Neutrophil (primary cell): ENCODE results near the gene TSPAN33.

Experiments
- H3K27ac ChIP-seq: fragments of 200-600 bp; sonication (generic); 2 replicates; pipeline ENCODE4 v1.5.1; 2016; ENCODE audit warnings: mild to moderate bottlenecking, moderate library complexity
- H3K27me3 ChIP-seq: fragments of 200-600 bp; sonication (generic); 2 replicates; pipeline ENCODE4 v1.6.0; 2016; ENCODE audit warnings: mild to moderate bottlenecking
- H3K36me3 ChIP-seq: fragments of 200-600 bp; sonication (generic); 2 replicates; pipeline ENCODE4 v1.5.1; 2017
- H3K4me1 ChIP-seq, 2 experiments: fragments of 200-600 bp in 1 of 2; sonication (generic) in 1 of 2; 1 replicate in 1 of 2; 2 replicates in 1 of 2; pipeline versions ENCODE4 v1.5.1 to v1.6.1; 2013 to 2016; ENCODE audit warnings: low read depth in 1 of 2, low read length in 1 of 2, mild to moderate bottlenecking in 1 of 2, moderate library complexity in 1 of 2; ENCODE audit not compliant: control insufficient read depth in 1 of 2, insufficient read depth in 1 of 2
- H3K4me3 ChIP-seq, 2 experiments: fragments of 200-600 bp in 1 of 2; sonication (generic) in 1 of 2; 1 replicate in 1 of 2; 2 replicates in 1 of 2; pipeline ENCODE4 v1.5.1; 2013 to 2016; ENCODE audit warnings: low read depth in 1 of 2, low read length in 1 of 2, mild to moderate bottlenecking in 1 of 2, moderate library complexity in 1 of 2
- H3K9me3 ChIP-seq: fragments of 200-600 bp; sonication (generic); 2 replicates; pipeline ENCODE4 v1.5.1; 2016
- TF ChIP-seq, protein P1 (sequence below): fragments of 200-600 bp; sonication (generic); IDR thresholded peaks from 2 replicates; pipeline ENCODE4 v1.5.1; 2016; ENCODE audit warnings: antibody characterized with exemption

TSPAN33 gene

DNA sequence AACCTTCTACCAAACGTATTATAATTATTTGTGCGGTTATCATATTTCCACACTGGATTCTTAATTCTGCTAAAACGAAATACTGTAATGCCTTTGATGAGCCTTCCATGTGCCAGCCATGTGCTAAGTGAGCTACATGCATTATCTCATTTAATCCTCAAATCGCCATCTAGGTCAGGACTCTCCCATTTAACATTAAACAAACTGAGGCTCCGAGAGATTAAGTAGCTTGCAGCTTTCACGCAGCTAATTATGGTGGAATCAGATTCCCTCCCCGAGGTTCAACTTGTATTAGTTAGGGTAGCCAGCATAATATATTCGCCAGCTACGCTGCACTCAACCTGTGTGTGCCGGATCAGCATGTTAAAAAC is 798 bp upstream of the TSPAN33 start:
- peaks cover 57% of the 10 kb centered on the region for H3K27me3 ChIP-seq
- H3K4me1 ChIP-seq = peaks cover 12 to 15% of the 10 kb centered on the region in 2 experiments
- H3K36me3 ChIP-seq = no peaks in the 10 kb centered on the region
- H3K9me3 ChIP-seq = no peaks in the 10 kb centered on the region
- no peak overlapping the region for H3K27ac ChIP-seq
- TF ChIP-seq, protein P1, sequence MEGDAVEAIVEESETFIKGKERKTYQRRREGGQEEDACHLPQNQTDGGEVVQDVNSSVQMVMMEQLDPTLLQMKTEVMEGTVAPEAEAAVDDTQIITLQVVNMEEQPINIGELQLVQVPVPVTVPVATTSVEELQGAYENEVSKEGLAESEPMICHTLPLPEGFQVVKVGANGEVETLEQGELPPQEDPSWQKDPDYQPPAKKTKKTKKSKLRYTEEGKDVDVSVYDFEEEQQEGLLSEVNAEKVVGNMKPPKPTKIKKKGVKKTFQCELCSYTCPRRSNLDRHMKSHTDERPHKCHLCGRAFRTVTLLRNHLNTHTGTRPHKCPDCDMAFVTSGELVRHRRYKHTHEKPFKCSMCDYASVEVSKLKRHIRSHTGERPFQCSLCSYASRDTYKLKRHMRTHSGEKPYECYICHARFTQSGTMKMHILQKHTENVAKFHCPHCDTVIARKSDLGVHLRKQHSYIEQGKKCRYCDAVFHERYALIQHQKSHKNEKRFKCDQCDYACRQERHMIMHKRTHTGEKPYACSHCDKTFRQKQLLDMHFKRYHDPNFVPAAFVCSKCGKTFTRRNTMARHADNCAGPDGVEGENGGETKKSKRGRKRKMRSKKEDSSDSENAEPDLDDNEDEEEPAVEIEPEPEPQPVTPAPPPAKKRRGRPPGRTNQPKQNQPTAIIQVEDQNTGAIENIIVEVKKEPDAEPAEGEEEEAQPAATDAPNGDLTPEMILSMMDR = no peak
- peak overlapping the region in 1 of 2 experiments; percentile 48 for H3K4me3 ChIP-seq

DNA sequence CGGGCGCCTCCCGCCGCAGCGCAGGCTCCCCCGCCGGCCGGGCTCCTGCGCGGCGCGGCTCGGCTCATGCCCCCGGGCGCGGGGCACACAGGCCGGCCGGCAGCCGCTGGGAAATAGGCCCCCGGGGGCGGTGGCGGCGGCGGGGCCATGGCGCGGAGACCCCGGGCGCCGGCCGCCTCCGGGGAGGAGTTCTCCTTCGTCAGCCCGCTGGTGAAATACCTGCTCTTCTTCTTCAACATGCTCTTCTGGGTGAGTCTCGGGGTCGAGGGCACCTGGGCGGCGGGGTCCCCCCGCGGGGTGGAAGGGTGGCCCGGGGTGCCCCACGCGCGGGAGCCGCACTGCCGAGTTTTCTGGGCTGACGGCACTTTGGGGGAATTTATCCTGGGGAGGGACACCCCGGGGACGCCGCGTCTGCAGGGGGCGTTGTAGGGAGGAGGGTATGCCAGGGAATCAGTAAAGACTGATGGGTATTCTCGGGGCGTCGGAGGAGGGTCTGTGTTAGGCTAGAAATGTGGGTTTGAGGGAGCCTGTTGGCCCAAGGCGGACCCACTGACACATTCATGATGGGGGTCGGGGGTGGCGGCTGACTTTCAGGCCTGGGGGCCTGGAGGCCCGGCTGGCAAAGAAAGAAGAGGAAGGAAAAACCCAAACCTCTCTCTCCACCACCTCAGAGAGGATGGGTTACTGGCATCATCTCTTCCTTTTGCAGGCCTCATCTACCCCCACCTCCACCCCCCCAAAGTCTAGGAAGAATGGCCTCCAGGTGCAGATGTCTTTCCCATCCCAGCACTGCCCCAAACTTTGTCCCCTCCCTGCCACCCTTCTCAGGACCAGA is 544 bp downstream of the TSPAN33 start:
- no peaks in the 10 kb centered on the region for H3K9me3 ChIP-seq
- H3K4me1 ChIP-seq = peaks cover 22 to 28% of the 10 kb centered on the region in 2 experiments
- H3K36me3 ChIP-seq = no peaks in the 10 kb centered on the region
- H3K27ac ChIP-seq = no peak overlapping the region
- TF ChIP-seq, protein P1 = no peak
- H3K4me3 ChIP-seq = peak overlapping the region; percentile 48 to 51
- H3K27me3 ChIP-seq = peaks cover 57% of the 10 kb centered on the region

DNA sequence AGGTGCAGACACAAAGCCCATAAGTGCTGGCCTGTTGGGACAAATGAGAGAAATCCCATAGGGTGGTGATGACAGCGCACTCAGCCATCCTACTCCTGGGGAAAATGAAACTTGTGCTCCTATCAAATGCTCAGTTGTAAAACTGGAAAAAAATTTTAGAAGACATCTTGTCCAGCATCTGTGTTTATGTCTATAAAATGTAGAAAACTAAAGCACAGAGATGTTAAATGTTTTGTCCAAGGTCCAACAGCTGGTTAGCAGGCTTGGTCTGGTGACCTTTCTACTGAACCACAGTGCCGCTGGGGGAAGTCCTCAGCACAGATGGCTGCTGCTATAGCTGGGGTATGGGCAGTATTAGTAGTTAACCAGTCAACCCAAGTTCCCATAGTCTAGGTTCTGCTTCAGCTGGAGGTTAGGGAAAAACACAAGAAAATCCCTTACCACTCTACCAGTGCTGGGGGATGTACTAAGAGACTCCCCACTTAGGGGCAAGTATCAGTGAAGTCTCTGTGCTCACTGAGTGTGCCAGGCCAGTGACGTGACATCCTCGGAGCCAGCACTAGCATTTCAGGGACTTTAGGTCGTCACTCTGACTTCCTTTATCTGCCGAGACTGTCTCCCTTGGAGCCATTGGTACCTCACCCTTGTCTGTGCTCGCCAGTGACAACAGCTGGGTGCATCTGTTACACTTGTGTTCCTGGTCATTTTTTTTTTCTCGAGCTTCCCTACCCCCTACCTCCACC is 1.9 kb downstream of the TSPAN33 start:
- Histone ChIP-seq H3K4me1 (peaks cover 26 to 31% of the 10 kb centered on the region in 2 experiments), H3K9me3 (no peaks in the 10 kb centered on the region), H3K27me3 (peaks cover 54% of the 10 kb centered on the region), H3K27ac (no peak overlapping the region), H3K36me3 (no peaks in the 10 kb centered on the region), H3K4me3 (no peak overlapping the region)
- TF ChIP-seq, protein P1 = no peak

DNA sequence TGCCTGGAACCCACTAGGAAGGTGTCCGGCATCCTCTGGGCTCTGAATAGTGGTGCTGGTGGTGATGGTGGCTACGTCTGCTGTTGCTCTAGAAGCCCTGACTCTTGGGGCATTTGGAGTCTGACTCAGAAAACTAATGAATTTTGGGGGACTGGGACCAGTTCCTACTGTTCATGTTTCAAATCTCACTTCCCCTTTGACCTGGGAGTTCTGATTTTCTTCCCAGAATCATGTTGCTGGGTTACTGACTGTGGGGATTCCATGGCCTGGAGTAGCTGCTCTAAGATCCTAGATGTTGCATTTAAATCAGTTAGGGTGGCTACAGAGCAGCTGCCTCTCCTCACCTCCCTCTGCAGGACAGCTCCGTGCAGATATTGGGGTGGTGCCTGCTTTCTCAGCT is 3.2 kb downstream of the TSPAN33 start:
- Histone ChIP-seq H3K36me3 (no peaks in the 10 kb centered on the region), H3K4me3 (no peak overlapping the region), H3K27me3 (peaks cover 48% of the 10 kb centered on the region), H3K9me3 (no peaks in the 10 kb centered on the region), H3K4me1 (peaks cover 26 to 31% of the 10 kb centered on the region in 2 experiments), H3K27ac (no peak overlapping the region)
- TF ChIP-seq, protein P1 = no peak

- peaks cover 30% of the 10 kb centered on the region for H3K27me3 ChIP-seq
- TF ChIP-seq, protein P1 = no peak
- H3K9me3 ChIP-seq = no peaks in the 10 kb centered on the region
- H3K27ac ChIP-seq = no peak overlapping the region
- H3K4me3 ChIP-seq = no peak overlapping the region
- H3K36me3 ChIP-seq = no peaks in the 10 kb centered on the region
- peaks cover 22 to 24% of the 10 kb centered on the region in 2 experiments for H3K4me1 ChIP-seq
Measured at GRCh38 chr7:129149511-129149910, 5.0 kb downstream of the TSPAN33 start.
